MM.1S (cell line): ENCODE measurements around the gene DNAH8.
A peak's percentile ranks its signal among the peaks of the same experiment; 100 is the strongest.

Experiments
- DNase-seq: peaks from one replicate; pipeline ENCODE4 v3.0.0-alpha.2; 2015
- H2AFZ ChIP-seq: fragments of 300-600 bp; sonication (generic); 2 replicates; pipeline ENCODE4 v1.6.0; 2016; ENCODE audit warnings: antibody characterized with exemption, low read length
- H3F3A ChIP-seq: fragments of 300-600 bp; sonication (generic); 2 replicates; pipeline ENCODE4 v1.6.1; 2016; ENCODE audit warnings: mild to moderate bottlenecking, antibody characterized with exemption, low read length, moderate library complexity, mixed read lengths; ENCODE audit not compliant: insufficient read depth
- H3K27ac ChIP-seq: fragments of 300-600 bp; sonication (generic); 2 replicates; pipeline ENCODE4 v1.5.1; 2016; ENCODE audit warnings: mild to moderate bottlenecking, low read length
- H3K27me3 ChIP-seq: fragments of 300-600 bp; sonication (generic); replicated peaks from 2 replicates; pipeline ENCODE4 v1.6.0; 2016; ENCODE audit warnings: low read length; ENCODE audit not compliant: insufficient read depth
- H3K36me3 ChIP-seq: fragments of 300-600 bp; sonication (generic); replicated peaks from 2 replicates; pipeline ENCODE4 v1.6.1; 2016; ENCODE audit warnings: mild to moderate bottlenecking, low read length, mixed read lengths; ENCODE audit not compliant: insufficient read depth
- H3K4me1 ChIP-seq: fragments of 300-600 bp; sonication (generic); 2 replicates; pipeline ENCODE4 v1.6.1; 2016; ENCODE audit warnings: low read length, mixed read lengths
- H3K4me2 ChIP-seq: fragments of 300-600 bp; sonication (generic); 2 replicates; pipeline ENCODE4 v1.6.0; 2016; ENCODE audit warnings: low read depth, low read length
- H3K4me3 ChIP-seq: fragments of 300-600 bp; sonication (generic); 2 replicates; pipeline ENCODE4 v1.5.1; 2016; ENCODE audit warnings: low read length, mixed read lengths
- H3K79me2 ChIP-seq: fragments of 300-600 bp; sonication (generic); 2 replicates; pipeline ENCODE4 v1.6.1; 2016; ENCODE audit warnings: mixed run types, low read length, mixed read lengths
- H3K9ac ChIP-seq: fragments of 300-600 bp; sonication (generic); 2 replicates; pipeline ENCODE4 v1.6.1; 2016; ENCODE audit warnings: low read length, mixed read lengths
- H3K9me2 ChIP-seq: fragments of 300-600 bp; sonication (generic); replicated peaks from 2 replicates; pipeline ENCODE4 v1.6.1; 2016; ENCODE audit warnings: mild to moderate bottlenecking, low read length, mixed read lengths; ENCODE audit not compliant: insufficient read depth
- H3K9me3 ChIP-seq: fragments of 300-600 bp; sonication (generic); replicated peaks from 2 replicates; pipeline ENCODE4 v1.6.1; 2016; ENCODE audit warnings: mild to moderate bottlenecking, low read length, mixed read lengths; ENCODE audit not compliant: insufficient read depth
- H4K20me1 ChIP-seq: fragments of 300-600 bp; sonication (generic); 2 replicates; pipeline ENCODE4 v1.6.1; 2016; ENCODE audit warnings: mild to moderate bottlenecking, low read length, moderate library complexity, mixed read lengths; ENCODE audit not compliant: insufficient read depth
- EZH2 ChIP-seq: fragments of 300-600 bp; sonication (generic); optimal IDR thresholded peaks from 2 replicates; pipeline ENCODE3; 2017; ENCODE audit warnings: low read depth, mild to moderate bottlenecking, antibody characterized with exemption, low read length, mixed read lengths
- EZH2phosphoT487 ChIP-seq: fragments of 300-600 bp; sonication (generic); IDR thresholded peaks from 2 replicates; pipeline ENCODE4 v1.6.1; 2018; ENCODE audit warnings: antibody characterized with exemption, low read length
- TF ChIP-seq, protein P1 (sequence below): fragments of 300-600 bp; sonication (generic); IDR thresholded peaks from 2 replicates; pipeline ENCODE4 v1.5.1; 2016; ENCODE audit warnings: antibody characterized with exemption, low read length, mixed read lengths

The DNAH8 gene

DNA sequence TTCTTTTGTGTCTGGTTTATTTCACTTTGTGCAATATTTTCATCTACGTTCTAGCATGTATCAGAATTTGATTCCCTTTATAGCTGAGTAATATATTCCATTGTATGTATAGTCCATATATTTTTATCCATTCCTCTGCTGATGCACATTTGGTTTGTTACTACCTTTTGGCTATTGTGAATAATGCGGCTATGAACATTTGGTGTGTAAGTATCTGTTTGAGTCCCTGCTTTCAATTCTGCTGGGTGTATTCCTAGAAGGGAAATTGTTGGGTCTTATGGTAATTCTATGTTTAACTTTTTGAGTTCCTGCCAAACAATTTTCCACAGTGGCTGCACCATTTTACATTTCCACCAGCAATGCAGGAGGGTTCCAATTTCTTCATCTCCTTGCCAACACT, 52.4 kb downstream of the DNAH8 start:
- H3K4me2 ChIP-seq = no peak overlapping the region
- TF ChIP-seq EZH2 (no peak), EZH2phosphoT487 (no peak)
- TF ChIP-seq, protein P1, sequence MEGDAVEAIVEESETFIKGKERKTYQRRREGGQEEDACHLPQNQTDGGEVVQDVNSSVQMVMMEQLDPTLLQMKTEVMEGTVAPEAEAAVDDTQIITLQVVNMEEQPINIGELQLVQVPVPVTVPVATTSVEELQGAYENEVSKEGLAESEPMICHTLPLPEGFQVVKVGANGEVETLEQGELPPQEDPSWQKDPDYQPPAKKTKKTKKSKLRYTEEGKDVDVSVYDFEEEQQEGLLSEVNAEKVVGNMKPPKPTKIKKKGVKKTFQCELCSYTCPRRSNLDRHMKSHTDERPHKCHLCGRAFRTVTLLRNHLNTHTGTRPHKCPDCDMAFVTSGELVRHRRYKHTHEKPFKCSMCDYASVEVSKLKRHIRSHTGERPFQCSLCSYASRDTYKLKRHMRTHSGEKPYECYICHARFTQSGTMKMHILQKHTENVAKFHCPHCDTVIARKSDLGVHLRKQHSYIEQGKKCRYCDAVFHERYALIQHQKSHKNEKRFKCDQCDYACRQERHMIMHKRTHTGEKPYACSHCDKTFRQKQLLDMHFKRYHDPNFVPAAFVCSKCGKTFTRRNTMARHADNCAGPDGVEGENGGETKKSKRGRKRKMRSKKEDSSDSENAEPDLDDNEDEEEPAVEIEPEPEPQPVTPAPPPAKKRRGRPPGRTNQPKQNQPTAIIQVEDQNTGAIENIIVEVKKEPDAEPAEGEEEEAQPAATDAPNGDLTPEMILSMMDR = no peak
- H3K4me3 ChIP-seq = no peak overlapping the region
- H3K36me3 ChIP-seq = no peaks in the 10 kb centered on the region
- peaks cover 8% of the 10 kb centered on the region; the same call in 1 of the 2 replicates for H3K4me1 ChIP-seq
- no peaks in the 10 kb centered on the region for H3K79me2 ChIP-seq
- H3K27me3 ChIP-seq = no peaks in the 10 kb centered on the region
- H3K9me2 ChIP-seq = no peaks in the 10 kb centered on the region
- H3F3A ChIP-seq = no peaks in the 10 kb centered on the region
- no peak overlapping the region for H2AFZ ChIP-seq
- H3K9me3 ChIP-seq = no peaks in the 10 kb centered on the region
- H3K9ac ChIP-seq = no peak overlapping the region
- H4K20me1 ChIP-seq = no peaks in the 10 kb centered on the region
- no peak overlapping the region for H3K27ac ChIP-seq
- no peak for DNase-seq

DNA sequence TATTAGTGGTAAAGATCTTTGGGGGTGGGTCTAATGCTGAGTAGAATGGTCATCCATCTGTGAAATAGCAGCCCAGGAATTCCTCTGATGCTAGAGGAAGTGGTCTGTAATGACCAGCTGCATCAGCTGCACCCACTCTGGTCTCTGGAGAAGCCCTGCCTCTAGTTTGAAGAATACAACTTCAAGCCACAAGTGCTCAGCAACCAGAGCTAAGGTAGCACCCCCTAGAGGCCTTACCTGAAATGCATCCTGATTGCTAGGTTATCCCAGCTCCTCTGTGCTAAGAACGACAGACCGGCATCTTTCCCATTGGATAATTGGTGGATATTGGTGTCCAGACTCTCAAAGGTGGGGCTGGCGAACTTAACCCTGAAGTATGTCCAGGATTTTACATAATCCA, 58.2 kb downstream of the DNAH8 start:
- H3K4me2 ChIP-seq = no peak overlapping the region
- DNase-seq = peak; percentile 24
- TF ChIP-seq, protein P1 = peak; percentile 54
- no peak for TF ChIP-seq EZH2
- H3K36me3 ChIP-seq = no peaks in the 10 kb centered on the region
- H3F3A ChIP-seq = no peaks in the 10 kb centered on the region
- no peak overlapping the region for H3K4me3 ChIP-seq
- no peaks in the 10 kb centered on the region for H4K20me1 ChIP-seq
- H3K27me3 ChIP-seq = no peaks in the 10 kb centered on the region
- no peak overlapping the region for H2AFZ ChIP-seq
- H3K9me2 ChIP-seq = no peaks in the 10 kb centered on the region
- H3K27ac ChIP-seq = no peak overlapping the region
- no peak overlapping the region for H3K9ac ChIP-seq
- H3K9me3 ChIP-seq = no peaks in the 10 kb centered on the region
- H3K4me1 ChIP-seq = peaks cover 8% of the 10 kb centered on the region; the same call in 1 of the 2 replicates
- no peaks in the 10 kb centered on the region for H3K79me2 ChIP-seq

DNA sequence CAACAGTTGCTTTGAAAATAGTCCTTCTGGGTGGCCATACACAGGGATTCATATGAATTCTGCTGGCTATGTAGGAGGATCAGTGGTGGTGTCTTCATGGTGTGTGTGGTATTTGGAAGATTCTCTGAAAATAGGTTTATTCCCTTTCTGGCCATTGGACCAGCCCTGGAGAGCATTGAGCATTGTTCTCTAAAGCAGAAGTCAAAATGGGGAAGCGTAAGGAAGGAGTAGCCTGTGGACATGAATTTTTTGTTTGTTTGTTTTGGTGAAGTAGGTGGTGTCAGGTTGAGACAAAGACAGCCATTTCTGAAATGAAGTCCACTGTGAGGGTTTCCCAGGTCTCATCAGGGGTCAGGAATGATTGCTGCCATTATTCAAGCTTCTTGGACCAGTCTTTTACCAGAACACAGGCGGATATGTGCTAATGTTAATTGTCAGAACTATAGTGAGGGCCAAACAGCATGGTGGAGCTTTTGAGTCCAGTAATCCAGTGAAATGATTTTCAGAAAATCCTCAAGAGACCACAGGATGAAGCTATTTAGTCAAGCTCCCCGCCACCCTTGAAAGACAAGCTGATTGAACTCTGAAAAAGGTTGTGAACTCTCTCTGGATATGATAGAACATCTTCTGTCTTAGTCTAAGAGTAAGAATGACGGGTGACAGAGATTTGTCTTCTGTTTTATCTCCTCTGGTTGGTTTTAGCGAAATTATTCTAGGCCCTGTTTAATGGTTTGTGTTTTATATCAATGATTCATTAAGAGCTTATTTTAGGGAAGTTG, 60.0 kb downstream of the DNAH8 start:
- no peak for DNase-seq
- H3K79me2 ChIP-seq = no peaks in the 10 kb centered on the region
- H3K36me3 ChIP-seq = no peaks in the 10 kb centered on the region
- H3K27ac ChIP-seq = no peak overlapping the region
- H3K4me3 ChIP-seq = no peak overlapping the region
- no peak overlapping the region for H3K9ac ChIP-seq
- H3K9me2 ChIP-seq = no peaks in the 10 kb centered on the region
- no peaks in the 10 kb centered on the region for H3K9me3 ChIP-seq
- TF ChIP-seq EZH2phosphoT487 (no peak), EZH2 (no peak)
- TF ChIP-seq, protein P1 = no peak
- H3K4me1 ChIP-seq = peaks cover 8% of the 10 kb centered on the region; the same call in 1 of the 2 replicates
- H3F3A ChIP-seq = no peaks in the 10 kb centered on the region
- no peaks in the 10 kb centered on the region for H3K27me3 ChIP-seq
- no peaks in the 10 kb centered on the region for H4K20me1 ChIP-seq
- no peak overlapping the region for H3K4me2 ChIP-seq
- H2AFZ ChIP-seq = no peak overlapping the region
